Mucosa of gallbladder (tissue), 1 donor: ENCODE measurements around the gene NOC4L. TPM values are rescaled to one million over a fixed set of nuclear protein-coding genes. Genes with fewer than 3 reads are reported as not detected.

Experiments
- DNase-seq: peaks from one replicate; pipeline ENCODE4 v3.0.0-alpha.2; 2020; ENCODE audit warnings: low spot score
- total RNA-seq: library from RNA; stranded (reverse); gene quantifications from one replicate; pipeline ENCODE4 v1.2.1, GENCODE V29; 2021
- donor health status: DM: no; HTN: no; CAD: no.

NOC4L gene
- total RNA-seq, 1 donor from 2014 or later, result 14.1 TPM

GRCh38 chr12:132170094-132170636 is 25.9 kb downstream of the NOC4L start:
- no peak for DNase-seq

- DNase-seq, result no peak
Observed at GRCh38 chr12:132170637-132171292, 26.5 kb downstream of the NOC4L start.

- no peak for DNase-seq
Observed at GRCh38 chr12:132171293-132171967, 27.2 kb downstream of the NOC4L start.

GRCh38 chr12:132171968-132172521 is 27.8 kb downstream of the NOC4L start:
- no peak for DNase-seq

- no peak for DNase-seq
Observed at GRCh38 chr12:132172619-132173018, 28.4 kb downstream of the NOC4L start.

GRCh38 chr12:132173135-132174014 is 29.1 kb downstream of the NOC4L start:
- DNase-seq, result no peak

GRCh38 chr12:132174015-132174838 is 30.0 kb downstream of the NOC4L start:
- no peak for DNase-seq

- no peak for DNase-seq
Observed at GRCh38 chr12:132174839-132175490, 30.7 kb downstream of the NOC4L start.

- DNase-seq, result no peak
Observed at GRCh38 chr12:132175496-132176384, 31.5 kb downstream of the NOC4L start.

- DNase-seq, result no peak
Observed at GRCh38 chr12:132176385-132176919, 32.2 kb downstream of the NOC4L start.

- DNase-seq, result no peak
Observed at GRCh38 chr12:132176920-132177551, 32.8 kb downstream of the NOC4L start.

- DNase-seq, result no peak
Observed at GRCh38 chr12:132178316-132178715, 34.1 kb downstream of the NOC4L start.

- DNase-seq, result no peak
Observed at GRCh38 chr12:132178801-132179401, 34.6 kb downstream of the NOC4L start.

GRCh38 chr12:132179431-132180362 is 35.4 kb downstream of the NOC4L start:
- DNase-seq, result no peak

GRCh38 chr12:132180648-132181546 is 36.6 kb downstream of the NOC4L start:
- DNase-seq, result no peak

- no peak for DNase-seq
Observed at GRCh38 chr12:132181570-132182200, 37.4 kb downstream of the NOC4L start.
